IMR-90 (cell line): ENCODE results near the gene SLC7A6. TPM values are rescaled to one million over a fixed set of nuclear protein-coding genes. Genes with fewer than 3 reads are reported as not detected.

Experiments used
- ATAC-seq: fragments of 200-7000 bp; cut with Tn5 transposase; 2 replicates; pipeline ENCODE4 v1.9.1; 2020; ENCODE audit warnings: low read depth, mild to moderate bottlenecking, moderate library complexity
- BruUV-seq: library from RNA; stranded (reverse); fragments of 400-500 nt; replicated peaks from 2 replicates; lab custom pipeline; 2021; lab: Mats Ljungman, UMichigan
- CTCF ChIA-PET: fragments of 300-600 bp; formaldehyde crosslinking; extraction: SDS; loops from one replicate; lab custom pipeline; 2021; ENCODE audit warnings: antibody characterized with exemption; lab: Yijun Ruan, JAX
- POLR2A ChIA-PET: fragments of 300-600 bp; sonication (Branson Sonifier 250); formaldehyde crosslinking; loops from one replicate; lab custom pipeline; 2022; ENCODE audit warnings: antibody characterized with exemption; ENCODE audit not compliant: unreplicated experiment; lab: Charles Lee
- DNase-seq: peaks from one replicate; pipeline ENCODE4 v3.0.0; 2013
- H2AFZ ChIP-seq: replicated peaks from 2 replicates; pipeline ENCODE3; 2013; ENCODE audit warnings: low read length, mild to moderate bottlenecking; ENCODE audit not compliant: poor library complexity
- H2AK5ac ChIP-seq: 2 replicates; pipeline ENCODE4 v1.6.1; 2013; ENCODE audit warnings: low read depth, low read length, inconsistent platforms
- H2AK9ac ChIP-seq: replicated peaks from 2 replicates; pipeline ENCODE3; 2013; ENCODE audit warnings: mild to moderate bottlenecking, low read depth, low read length, moderate library complexity; ENCODE audit not compliant: poor library complexity
- H2BK120ac ChIP-seq: 2 replicates; pipeline ENCODE4 v1.6.1; 2013; ENCODE audit warnings: low read depth, low read length, inconsistent platforms
- H2BK15ac ChIP-seq: 3 replicates; pipeline ENCODE4 v1.6.1; 2013; ENCODE audit warnings: low read depth, low read length, inconsistent platforms
- H2BK20ac ChIP-seq: 2 replicates; pipeline ENCODE4 v1.6.1; 2013; ENCODE audit warnings: low read depth, mild to moderate bottlenecking, inconsistent platforms, low read length, moderate library complexity
- H2BK5ac ChIP-seq: 2 replicates; pipeline ENCODE4 v1.6.1; 2013; ENCODE audit warnings: mild to moderate bottlenecking, low read depth, low read length, inconsistent platforms; ENCODE audit not compliant: poor library complexity, severe bottlenecking
- H3K14ac ChIP-seq: replicated peaks from 2 replicates; pipeline ENCODE4 v1.6.1; 2013; ENCODE audit warnings: low read depth, low read length, inconsistent platforms
- H3K18ac ChIP-seq: 2 replicates; pipeline ENCODE4 v1.6.1; 2013; ENCODE audit warnings: low read depth, low read length, control low read depth
- H3K23ac ChIP-seq: 2 replicates; pipeline ENCODE4 v1.6.1; 2013; ENCODE audit warnings: low read depth, low read length, inconsistent platforms
- H3K27ac ChIP-seq: 2 replicates; pipeline ENCODE4 v1.5.1; 2013; ENCODE audit warnings: mild to moderate bottlenecking, control low read depth, low read length; ENCODE audit not compliant: insufficient read depth
- H3K27me3 ChIP-seq: 2 replicates; pipeline ENCODE4 v1.6.1; 2013; ENCODE audit warnings: low read length; ENCODE audit not compliant: control insufficient read depth, insufficient read depth
- H3K36me3 ChIP-seq: 2 replicates; pipeline ENCODE4 v1.6.1; 2013; ENCODE audit warnings: low read length, mixed read lengths; ENCODE audit not compliant: control insufficient read depth, insufficient read depth
- H3K4ac ChIP-seq: 2 replicates; pipeline ENCODE4 v1.6.1; 2013; ENCODE audit warnings: low read depth, low read length, inconsistent platforms
- H3K4me1 ChIP-seq: 2 replicates; pipeline ENCODE4 v1.6.1; 2013; ENCODE audit warnings: low read length, mixed read lengths; ENCODE audit not compliant: control insufficient read depth, insufficient read depth
- H3K4me2 ChIP-seq: 2 replicates; pipeline ENCODE4 v1.6.1; 2013; ENCODE audit warnings: low read depth, mild to moderate bottlenecking, control low read depth, low read length, moderate library complexity
- H3K4me3 ChIP-seq: 2 replicates; pipeline ENCODE4 v1.5.1; 2013; ENCODE audit warnings: low read depth, mild to moderate bottlenecking, control low read depth, low read length, moderate library complexity; ENCODE audit not compliant: insufficient read depth
- H3K56ac ChIP-seq: 2 replicates; pipeline ENCODE4 v1.6.1; 2013; ENCODE audit warnings: low read length, inconsistent platforms; ENCODE audit not compliant: insufficient read depth; ENCODE audit errors: extremely low read depth
- H3K79me1 ChIP-seq, 2 experiments: 2 replicates each; pipeline ENCODE4 v1.6.1; 2013; ENCODE audit warnings: low read length in 2 of 2, inconsistent platforms in 1 of 2, low read depth in 1 of 2
- H3K9ac ChIP-seq: 2 replicates; pipeline ENCODE4 v1.6.1; 2013; ENCODE audit warnings: low read depth, low read length, control low read depth
- H3K9me1 ChIP-seq: 2 replicates; pipeline ENCODE4 v1.6.1; 2013; ENCODE audit warnings: low read length, inconsistent platforms; ENCODE audit not compliant: insufficient read depth
- H3K9me3 ChIP-seq: 2 replicates; pipeline ENCODE4 v1.6.1; 2013; ENCODE audit warnings: low read length; ENCODE audit not compliant: control insufficient read depth, insufficient read depth
- H4K20me1 ChIP-seq: 2 replicates; pipeline ENCODE4 v1.6.1; 2013; ENCODE audit warnings: low read length, inconsistent platforms; ENCODE audit not compliant: insufficient read depth
- H4K5ac ChIP-seq: 2 replicates; pipeline ENCODE4 v1.6.1; 2013; ENCODE audit warnings: mild to moderate bottlenecking, low read depth, low read length, control low read depth
- H4K8ac ChIP-seq, 2 experiments: 2 replicates each; pipeline ENCODE4 v1.6.1; 2013; ENCODE audit warnings: low read depth in 2 of 2, low read length in 2 of 2, control low read depth in 1 of 2, inconsistent platforms in 1 of 2
- H4K91ac ChIP-seq: 2 replicates; pipeline ENCODE4 v1.6.1; 2013; ENCODE audit warnings: low read depth, low read length, inconsistent platforms; ENCODE audit not compliant: insufficient read depth
- BHLHE40 ChIP-seq: fragments of 150-350 bp; IDR thresholded peaks from 2 replicates; pipeline ENCODE4 v1.6.1; 2016; ENCODE audit warnings: mild to moderate bottlenecking, low read depth, low read length
- CEBPB ChIP-seq: IDR thresholded peaks from 2 replicates; pipeline ENCODE4 v1.6.1; 2012; ENCODE audit warnings: low read depth, low read length, improper control_type of control experiment
- CHD1 ChIP-seq: IDR thresholded peaks from 2 replicates; pipeline ENCODE4 v1.6.1; 2012; ENCODE audit warnings: low read depth, low read length, improper control_type of control experiment
- CTCF ChIP-seq: conservative IDR thresholded peaks from 2 replicates; pipeline ENCODE4 v1.5.1; 2012; ENCODE audit warnings: mild to moderate bottlenecking, low read depth, low read length, improper control_type of control experiment
- FOS ChIP-seq: fragments of 150-350 bp; IDR thresholded peaks from 2 replicates; pipeline ENCODE4 v1.6.1; 2016; ENCODE audit warnings: low read depth, low read length
- MAFK ChIP-seq: IDR thresholded peaks from 2 replicates; pipeline ENCODE4 v1.6.1; 2012; ENCODE audit warnings: low read depth, low read length, improper control_type of control experiment
- MAZ ChIP-seq: IDR thresholded peaks from 2 replicates; pipeline ENCODE4 v1.6.1; 2012; ENCODE audit warnings: low read depth, mild to moderate bottlenecking, low read length, improper control_type of control experiment, moderate library complexity, borderline replicate concordance
- MXI1 ChIP-seq: IDR thresholded peaks from 2 replicates; pipeline ENCODE4 v1.6.1; 2012; ENCODE audit warnings: low read depth, mild to moderate bottlenecking, low read length, moderate library complexity, borderline replicate concordance
- NFE2L2 ChIP-seq: fragments of 150-350 bp; IDR thresholded peaks from 2 replicates; pipeline ENCODE4 v1.6.1; 2016; ENCODE audit warnings: low read depth, mild to moderate bottlenecking, low read length
- POLR2A ChIP-seq: IDR thresholded peaks from 2 replicates; pipeline ENCODE4 v1.6.1; 2012; ENCODE audit warnings: mild to moderate bottlenecking, low read depth, low read length
- RAD21 ChIP-seq: IDR thresholded peaks from 2 replicates; pipeline ENCODE4 v1.6.1; 2012; ENCODE audit warnings: low read length, improper control_type of control experiment
- RCOR1 ChIP-seq: IDR thresholded peaks from 2 replicates; pipeline ENCODE4 v1.6.1; 2012; ENCODE audit warnings: mild to moderate bottlenecking, low read length, improper control_type of control experiment; ENCODE audit not compliant: insufficient replicate concordance
- RFX5 ChIP-seq: IDR thresholded peaks from 2 replicates; pipeline ENCODE4 v1.8.0; 2012; ENCODE audit warnings: low read depth, mild to moderate bottlenecking, low read length, moderate library complexity
- SMC3 ChIP-seq: fragments of 150-350 bp; IDR thresholded peaks from 2 replicates; pipeline ENCODE4 v1.6.1; 2016; ENCODE audit warnings: low read depth, mild to moderate bottlenecking, antibody characterized with exemption, low read length, moderate library complexity
- USF2 ChIP-seq: fragments of 150-350 bp; IDR thresholded peaks from 2 replicates; pipeline ENCODE4 v1.6.1; 2017; ENCODE audit warnings: mild to moderate bottlenecking, antibody characterized with exemption, low read length, low read depth
- WGBS, 2 experiments: methylation state at CpG; one replicate each; pipeline versions ENCODE4 v1.1.5 to v1.1.7; 2013; ENCODE audit warnings: missing lambda C conversion rate in 2 of 2; ENCODE audit not compliant: insufficient read length in 1 of 2; ENCODE audit errors: extremely low coverage in 2 of 2; 5-methylcytosine and 5-hydroxymethylcytosine counted together
- dilution Hi-C: fragments of 300-500 bp; cut with HindIII; formaldehyde crosslinking; loops from one replicate; pipeline ENCODE4 v1.14.3; 2018; ENCODE audit warnings: low sequenced_read_pairs; ENCODE audit not compliant: unreplicated experiment
- in situ Hi-C: fragments of 300-500 bp; cut with MboI; formaldehyde crosslinking; loops from 3 replicates; pipeline ENCODE4 v1.14.3; 2019; ENCODE audit warnings: low sequenced_read_pairs, inconsistent platforms, mixed read lengths
- intact Hi-C: fragments of 100-400 bp; cut with micrococcal nuclease; formaldehyde crosslinking; loops from 2 replicates; pipeline ENCODE4 v1.10.0; 2022
- polyA plus RNA-seq, 3 experiments: library from polyadenylated mRNA; depleted of rRNA; stranded (reverse); fragments of >200 nt; gene quantifications; 2 replicates each; pipeline ENCODE4 v1.2.3, GENCODE V29; 2012; ENCODE audit warnings: low replicate concordance in 1 of 3
- total RNA-seq: library from RNA; depleted of rRNA; stranded (reverse); fragments of >200 nt; gene quantifications from 2 replicates; pipeline ENCODE4 v1.2.3, GENCODE V29; 2012
- TF ChIP-seq, protein P1 (sequence below): fragments of 150-350 bp; IDR thresholded peaks from 2 replicates; pipeline ENCODE4 v1.6.1; 2016; ENCODE audit warnings: low read depth, mild to moderate bottlenecking, low read length, moderate library complexity, borderline replicate concordance

SLC7A6 gene
- total and polyA plus RNA-seq, 2 of the 4 experiments (the other 2 are of a cell fraction): 29.4 to 36.1 TPM

DNA sequence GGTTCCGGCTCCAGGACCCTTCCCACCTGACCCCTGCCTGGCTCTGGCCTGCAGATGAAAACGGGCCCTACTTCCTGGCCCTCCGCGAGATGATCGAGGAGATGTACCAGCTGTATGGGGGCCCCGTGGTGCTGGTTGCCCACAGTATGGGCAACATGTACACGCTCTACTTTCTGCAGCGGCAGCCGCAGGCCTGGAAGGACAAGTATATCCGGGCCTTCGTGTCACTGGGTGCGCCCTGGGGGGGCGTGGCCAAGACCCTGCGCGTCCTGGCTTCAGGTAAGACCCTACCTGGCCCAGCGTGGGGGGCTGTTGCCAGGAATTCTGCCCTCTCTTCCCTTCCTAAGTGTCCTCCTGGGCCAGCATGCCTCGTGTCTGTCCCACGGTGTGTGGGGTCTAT, 8.6 kb upstream of the SLC7A6 start:
- Histone ChIP-seq H3K79me1 (peaks cover 0 to 12% of the 10 kb centered on the region in 2 experiments; a peak in 1 of 4 replicates), H3K36me3 (peaks cover 29% of the 10 kb centered on the region), H3K4me2 (no peak overlapping the region), H4K20me1 (no peaks in the 10 kb centered on the region), H3K4me3 (no peak overlapping the region), H3K18ac (no peak overlapping the region), H2AK5ac (no peak overlapping the region), H3K4me1 (peaks cover 13% of the 10 kb centered on the region), H2BK15ac (no peak overlapping the region), H3K23ac (no peak overlapping the region), H2AFZ (no peak overlapping the region), H3K56ac (no peak overlapping the region), H4K8ac (no peak overlapping the region), H4K5ac (no peak overlapping the region), H3K9me3 (no peaks in the 10 kb centered on the region), H3K4ac (no peak overlapping the region), H2AK9ac (no peak overlapping the region), H3K9ac (no peak overlapping the region), H3K27ac (no peak overlapping the region), H3K27me3 (no peaks in the 10 kb centered on the region), H4K91ac (no peak overlapping the region), H2BK5ac (no peak overlapping the region), H2BK20ac (no peak overlapping the region), H3K9me1 (no peaks in the 10 kb centered on the region), H2BK120ac (no peak overlapping the region), H3K14ac (no peak overlapping the region)
- no peak for ATAC-seq
- no peak for DNase-seq
- no TSS peak for BruUV-seq
- 97% methylated on average over 7 of the region's 18 CpGs; no CpG with 5 or more reads in 1 of the 2 experiments for WGBS, 2 experiments
- CTCF ChIA-PET: no interaction called here
- intact Hi-C loops: no loop called here
- dilution Hi-C loops: no loop called here
- TF ChIP-seq RFX5: no peak
- TF ChIP-seq, protein P1, sequence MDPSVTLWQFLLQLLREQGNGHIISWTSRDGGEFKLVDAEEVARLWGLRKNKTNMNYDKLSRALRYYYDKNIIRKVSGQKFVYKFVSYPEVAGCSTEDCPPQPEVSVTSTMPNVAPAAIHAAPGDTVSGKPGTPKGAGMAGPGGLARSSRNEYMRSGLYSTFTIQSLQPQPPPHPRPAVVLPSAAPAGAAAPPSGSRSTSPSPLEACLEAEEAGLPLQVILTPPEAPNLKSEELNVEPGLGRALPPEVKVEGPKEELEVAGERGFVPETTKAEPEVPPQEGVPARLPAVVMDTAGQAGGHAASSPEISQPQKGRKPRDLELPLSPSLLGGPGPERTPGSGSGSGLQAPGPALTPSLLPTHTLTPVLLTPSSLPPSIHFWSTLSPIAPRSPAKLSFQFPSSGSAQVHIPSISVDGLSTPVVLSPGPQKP: no peak
- no peak for TF ChIP-seq POLR2A
- TF ChIP-seq RAD21: no peak
- no peak for TF ChIP-seq NFE2L2
- TF ChIP-seq CHD1: no peak
- TF ChIP-seq FOS: no peak
- TF ChIP-seq MXI1: no peak
- TF ChIP-seq CEBPB: no peak
- TF ChIP-seq RCOR1: no peak
- TF ChIP-seq MAFK: no peak
- TF ChIP-seq SMC3: no peak
- no peak for TF ChIP-seq MAZ
- TF ChIP-seq CTCF: no peak
- TF ChIP-seq BHLHE40: no peak
- TF ChIP-seq USF2: no peak
- in situ Hi-C loops: no loop called here
- POLR2A ChIA-PET: no interaction called here
